HG02884 (cell line): ENCODE measurements around the gene SLC16A2.
"Not testable (repeated sequence)": the region's sequence is repeated elsewhere in the genome, so short reads cannot be mapped to it uniquely, and the experiment has no call there.

ENCODE experiments used
- ATAC-seq: cut with Tn5 transposase; IDR thresholded peaks from one replicate; pipeline ENCODE4 v1.9.1; 2021; ENCODE audit warnings: mild to moderate bottlenecking, moderate library complexity; ENCODE audit not compliant: unreplicated experiment

Gene SLC16A2

DNA sequence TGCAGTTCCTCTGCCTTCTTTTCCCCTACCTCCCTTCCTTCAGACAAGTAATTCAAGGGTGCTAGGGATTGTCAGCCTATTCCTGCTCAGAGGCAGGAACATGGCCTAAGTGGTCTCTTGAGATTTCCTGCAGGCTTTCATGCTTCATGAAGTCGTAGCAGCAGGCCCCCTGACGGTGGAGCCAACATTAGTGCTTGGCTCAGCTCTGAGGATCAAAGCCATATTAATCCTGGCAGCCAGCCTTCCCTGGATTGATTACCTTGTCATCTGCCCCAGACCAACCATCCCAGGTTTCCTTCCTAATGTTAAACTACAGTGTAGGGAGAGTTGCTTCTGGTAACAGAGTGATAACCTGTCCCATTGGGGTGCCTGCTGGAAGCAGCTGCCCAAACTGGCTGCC is 84.1 kb downstream of the SLC16A2 start:
- ATAC-seq = no peak

DNA sequence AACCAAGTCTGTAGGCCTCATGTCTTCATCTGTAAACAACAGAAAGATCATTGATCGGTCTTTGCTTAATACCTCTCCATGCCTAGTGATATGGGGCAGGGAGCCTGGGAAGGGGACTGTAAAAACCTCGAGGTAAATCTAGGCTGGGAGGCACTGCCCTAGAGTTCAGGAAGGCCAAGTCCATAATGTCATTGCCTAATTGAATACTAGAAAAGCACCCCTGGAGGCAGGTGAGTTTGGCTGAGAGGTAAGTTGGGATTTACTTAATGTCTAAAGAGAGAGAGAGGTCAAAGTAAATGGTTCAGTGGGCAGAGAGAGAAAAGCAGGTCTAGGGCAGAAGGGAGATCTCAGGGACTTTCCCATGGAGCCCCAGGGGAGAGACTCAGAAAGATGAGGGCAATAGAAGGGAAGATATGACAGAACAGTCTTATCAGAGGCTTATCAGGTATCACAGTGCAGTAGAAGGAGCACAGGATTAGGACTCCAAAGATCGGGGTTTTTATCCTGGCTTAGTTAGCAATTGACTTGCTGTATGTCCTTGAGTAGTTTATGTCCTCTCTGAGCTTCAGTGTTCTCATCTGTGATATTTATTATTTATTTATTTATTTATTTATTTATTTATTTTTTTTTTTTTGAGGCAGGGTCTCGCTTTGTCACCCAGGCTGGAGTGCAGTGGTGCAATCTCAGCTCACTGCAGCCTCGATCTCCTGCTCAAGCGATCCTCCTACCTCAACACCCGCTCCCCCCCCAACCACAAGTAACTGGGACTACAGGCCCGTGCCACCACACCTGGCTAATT is 85.2 kb downstream of the SLC16A2 start:
- ATAC-seq = peak; percentile 75

DNA sequence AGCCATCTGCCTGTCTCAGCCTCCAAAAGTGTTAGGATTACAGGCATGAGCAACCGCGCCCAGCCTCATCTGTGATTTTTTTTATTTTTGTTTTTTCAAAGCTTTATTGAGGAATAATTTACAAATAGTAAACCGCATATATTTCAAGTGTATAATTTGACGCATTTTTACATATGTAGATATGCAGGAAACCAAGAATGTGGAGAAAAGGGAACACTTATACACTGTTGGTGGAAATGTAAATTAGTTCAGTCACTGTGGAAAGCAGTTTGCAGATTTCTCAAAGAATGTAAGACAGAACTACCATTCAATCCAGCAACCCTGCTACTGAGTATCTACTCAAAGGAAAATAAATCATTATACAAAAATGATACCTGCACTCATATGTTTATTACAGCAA is 85.9 kb downstream of the SLC16A2 start:
- ATAC-seq = no peak

DNA sequence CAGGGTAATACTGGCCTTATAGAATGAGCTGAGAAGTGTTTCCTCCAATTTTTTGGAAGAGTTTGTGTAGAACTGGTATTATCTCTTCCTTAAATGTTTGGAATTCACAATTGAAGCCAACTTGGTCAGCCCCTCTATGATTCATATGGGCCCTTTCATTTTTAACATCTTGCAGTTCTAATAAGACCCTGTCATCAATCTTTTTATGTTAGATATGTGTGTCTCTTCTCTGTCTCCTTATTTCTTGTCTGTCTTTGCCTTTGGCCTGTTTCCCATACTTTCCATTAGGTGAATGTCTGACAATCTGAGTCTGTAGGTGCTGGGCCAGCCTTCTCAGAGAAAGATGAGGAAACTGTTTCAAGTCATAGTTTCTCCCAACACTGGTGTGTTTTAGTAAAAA is 88.7 kb downstream of the SLC16A2 start:
- no peak for ATAC-seq

DNA sequence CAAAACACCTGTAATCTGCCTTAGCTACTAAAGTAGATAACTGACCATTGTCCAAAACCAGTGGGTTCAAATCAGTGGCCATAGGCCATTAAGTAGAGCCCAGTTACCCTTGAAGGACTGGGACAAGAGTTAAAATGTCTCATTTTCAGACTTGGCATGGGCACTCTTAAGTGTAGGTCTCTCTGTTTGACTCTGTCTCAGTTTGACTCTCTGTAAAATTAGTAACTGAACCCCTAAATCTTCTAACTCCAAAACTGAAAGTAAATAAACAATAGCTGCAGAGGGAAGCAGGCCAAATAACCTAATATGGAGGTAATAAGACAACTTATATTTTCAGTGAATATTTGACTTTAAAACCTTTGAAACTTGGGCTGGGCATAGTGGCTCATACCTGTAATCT is 89.1 kb downstream of the SLC16A2 start:
- peak; percentile 60 for ATAC-seq

DNA sequence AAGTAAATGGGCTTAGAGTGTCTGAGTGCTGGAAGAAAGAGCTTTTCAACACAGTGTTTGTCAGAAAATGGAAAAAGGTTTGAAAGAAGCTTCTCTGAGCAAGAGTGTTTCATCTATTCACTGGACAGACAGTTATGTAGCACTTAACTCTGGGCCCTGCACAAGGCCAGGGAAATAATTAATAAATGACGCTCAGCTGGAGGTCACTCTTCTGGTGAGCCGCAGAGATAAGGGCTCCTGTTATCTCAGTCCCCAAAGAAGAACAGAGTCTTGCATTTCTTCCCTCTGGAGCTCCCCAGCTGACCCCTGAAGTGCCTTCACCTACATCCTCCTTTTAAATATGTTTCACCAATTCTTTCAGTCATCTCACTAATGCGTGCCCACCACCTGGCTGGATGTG is 90.4 kb downstream of the SLC16A2 start:
- ATAC-seq = no peak

DNA sequence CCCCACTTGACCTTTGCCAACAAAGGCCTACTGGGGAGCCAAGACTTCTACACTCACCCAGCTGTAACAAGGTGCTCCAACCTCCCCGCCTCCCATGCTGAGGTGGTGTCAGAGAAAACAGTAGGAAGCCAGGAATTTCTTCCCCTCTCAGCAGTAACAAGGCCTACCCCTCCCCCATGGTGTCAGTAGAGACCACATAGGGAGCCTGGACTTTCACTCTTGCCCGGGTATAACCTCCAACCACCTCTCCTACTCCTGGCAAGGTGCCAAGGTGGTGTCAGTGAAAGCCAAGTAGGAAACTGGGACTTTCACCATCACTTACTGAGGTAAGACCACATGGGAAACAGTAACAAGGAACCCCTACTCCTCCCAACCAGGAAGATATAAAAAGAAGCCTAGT is 93.1 kb downstream of the SLC16A2 start:
- no peak for ATAC-seq

DNA sequence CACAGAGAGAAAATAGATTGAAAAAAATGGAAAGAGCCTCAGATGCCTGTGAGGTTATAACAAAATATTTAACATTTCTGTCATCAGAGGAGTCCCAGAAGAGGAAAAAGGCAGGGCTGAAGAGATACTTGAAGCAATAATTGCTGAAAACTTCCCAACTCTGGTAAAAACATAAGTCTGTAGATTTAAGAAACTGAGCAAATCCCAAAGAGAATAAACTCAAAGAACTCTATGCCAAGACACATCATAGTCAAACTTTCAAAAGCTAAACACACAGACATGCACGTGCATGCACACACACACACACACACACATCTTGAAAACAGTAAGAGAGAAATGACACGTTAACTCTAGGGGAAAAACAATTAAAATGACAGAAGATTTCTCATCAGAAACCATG is 94.1 kb downstream of the SLC16A2 start:
- no peak for ATAC-seq

DNA sequence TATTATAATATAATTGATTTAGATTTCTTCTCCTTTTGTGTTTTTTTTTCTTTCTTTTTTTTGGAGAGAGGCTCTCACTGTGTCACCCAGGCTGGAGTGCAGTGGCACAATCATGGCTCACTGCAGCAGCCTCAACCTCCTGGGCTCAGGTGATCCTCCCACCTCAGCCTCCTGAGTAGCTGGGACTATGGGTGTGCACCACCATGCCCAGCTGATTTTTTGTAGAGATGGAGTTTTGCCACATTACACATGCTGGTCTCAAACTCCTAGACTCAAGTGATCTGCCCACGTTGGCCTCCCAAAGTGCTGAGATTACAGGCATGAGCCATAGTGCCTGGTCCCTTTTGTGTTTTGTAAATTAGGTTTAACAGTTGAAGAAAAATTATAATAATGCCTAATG is 94.7 kb downstream of the SLC16A2 start:
- ATAC-seq = not testable (repeated sequence)

DNA sequence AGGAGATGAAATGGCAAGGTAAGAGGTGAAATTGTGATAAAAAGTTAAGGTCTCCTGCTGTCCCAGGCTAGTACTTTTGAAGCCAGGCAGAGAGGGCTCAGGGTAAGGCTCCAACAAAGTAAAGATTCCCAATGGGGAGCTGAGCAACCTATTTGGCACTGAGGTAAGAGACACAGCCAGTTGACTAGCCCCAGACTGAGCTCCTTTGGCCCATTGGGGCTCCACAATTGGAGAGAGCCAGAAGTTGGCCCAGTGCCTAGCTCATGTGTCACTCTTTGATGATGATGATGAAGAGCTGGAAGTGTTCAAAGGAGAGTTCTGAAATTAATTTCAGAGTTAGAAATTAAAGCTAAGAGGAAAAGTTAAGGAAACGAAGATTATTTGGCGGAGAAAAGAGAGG is 98.6 kb downstream of the SLC16A2 start:
- no peak for ATAC-seq

DNA sequence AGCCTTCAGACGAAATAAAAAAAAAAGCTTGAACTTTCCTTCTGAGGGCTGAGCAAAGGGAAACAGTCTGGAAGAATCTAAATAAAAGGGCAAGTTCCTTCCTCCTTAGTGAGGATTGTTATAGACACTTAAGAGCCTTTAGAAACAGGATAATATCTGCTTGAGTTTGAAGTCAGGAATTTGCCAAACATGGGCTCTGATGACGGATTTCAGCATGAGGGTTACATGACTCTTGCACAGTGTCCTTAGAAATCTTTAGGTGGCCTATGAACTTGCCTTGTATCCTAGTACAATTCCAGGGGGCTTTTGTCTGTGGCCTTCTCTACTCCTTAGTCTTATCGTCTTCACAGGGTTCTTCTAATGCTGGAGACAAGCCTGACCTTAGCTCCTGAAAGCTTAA is 99.0 kb downstream of the SLC16A2 start:
- ATAC-seq = no peak

DNA sequence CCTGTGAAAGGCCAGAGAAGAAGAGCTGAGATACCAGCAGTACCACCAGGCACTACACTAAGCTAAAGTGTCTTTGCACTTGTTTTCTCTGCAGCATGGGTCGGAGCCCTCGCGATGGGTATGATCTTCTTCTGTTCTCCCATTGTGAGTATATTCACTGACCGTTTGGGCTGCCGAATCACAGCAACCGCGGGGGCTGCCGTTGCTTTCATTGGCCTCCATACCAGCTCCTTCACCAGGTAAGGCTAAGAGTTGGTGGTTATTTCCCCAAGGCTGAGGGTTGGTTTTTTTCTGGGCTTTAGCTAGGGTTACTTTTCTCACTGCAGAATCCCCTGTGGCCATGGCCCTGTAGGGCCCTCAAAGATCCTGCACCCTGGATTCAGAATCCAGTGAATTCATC is 99.6 kb downstream of the SLC16A2 start:
- ATAC-seq = no peak

DNA sequence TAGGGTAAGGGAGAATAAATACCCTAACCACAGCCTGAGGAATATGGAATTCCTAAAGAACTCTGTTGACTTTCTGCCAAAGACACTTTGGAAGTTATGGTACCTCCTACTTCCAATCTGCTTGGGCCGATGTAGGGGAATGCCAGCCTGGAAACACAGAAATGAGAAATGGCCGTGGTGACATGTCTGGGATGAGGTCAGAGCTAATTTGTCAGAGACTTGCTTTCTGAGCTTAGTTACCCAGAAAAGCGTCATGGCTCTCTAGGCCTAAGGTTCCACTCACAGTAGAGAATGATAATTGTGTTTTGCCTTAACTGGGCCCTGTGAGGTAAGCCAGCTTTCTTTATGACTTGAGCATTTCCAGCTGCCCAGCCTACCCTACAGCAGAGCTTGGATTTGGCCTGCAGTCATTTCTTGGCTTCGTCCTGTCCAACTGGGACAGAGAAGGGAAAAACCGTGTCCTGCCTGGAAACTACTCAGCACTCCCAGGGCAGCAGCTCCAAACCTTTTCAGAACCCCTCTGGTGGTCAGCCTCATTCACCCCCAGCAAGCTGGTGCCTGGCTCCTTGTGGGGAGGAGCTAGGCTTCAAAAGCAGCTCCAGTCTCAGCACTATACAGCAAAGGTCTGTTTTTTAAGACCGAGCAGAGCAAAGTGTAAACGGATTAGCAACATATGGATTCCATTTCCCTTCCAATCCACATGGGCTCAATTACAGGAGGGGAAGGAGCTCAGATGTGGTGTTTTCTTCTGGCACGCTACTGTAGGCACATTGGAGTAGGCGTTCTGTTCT is 100.9 kb downstream of the SLC16A2 start:
- ATAC-seq = no peak

DNA sequence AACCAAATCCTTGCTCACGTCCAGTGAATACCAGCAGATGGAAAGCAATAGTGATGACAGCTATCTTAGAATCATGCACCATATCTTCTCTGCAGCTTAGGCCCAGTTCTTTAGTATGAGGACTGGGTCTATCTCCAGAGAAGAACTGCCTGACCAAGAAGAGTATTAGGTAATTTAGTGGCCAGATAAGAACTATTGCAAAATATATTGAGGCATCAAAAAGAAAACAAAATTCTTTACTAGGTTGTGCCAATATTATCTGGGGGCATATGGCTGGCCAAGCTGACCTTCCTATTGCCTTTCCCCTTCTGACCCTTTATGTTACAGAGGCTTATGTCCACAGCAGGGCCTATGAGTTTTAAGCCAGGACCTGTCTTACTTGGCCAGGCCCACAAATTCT is 101.9 kb downstream of the SLC16A2 start:
- ATAC-seq = no peak

DNA sequence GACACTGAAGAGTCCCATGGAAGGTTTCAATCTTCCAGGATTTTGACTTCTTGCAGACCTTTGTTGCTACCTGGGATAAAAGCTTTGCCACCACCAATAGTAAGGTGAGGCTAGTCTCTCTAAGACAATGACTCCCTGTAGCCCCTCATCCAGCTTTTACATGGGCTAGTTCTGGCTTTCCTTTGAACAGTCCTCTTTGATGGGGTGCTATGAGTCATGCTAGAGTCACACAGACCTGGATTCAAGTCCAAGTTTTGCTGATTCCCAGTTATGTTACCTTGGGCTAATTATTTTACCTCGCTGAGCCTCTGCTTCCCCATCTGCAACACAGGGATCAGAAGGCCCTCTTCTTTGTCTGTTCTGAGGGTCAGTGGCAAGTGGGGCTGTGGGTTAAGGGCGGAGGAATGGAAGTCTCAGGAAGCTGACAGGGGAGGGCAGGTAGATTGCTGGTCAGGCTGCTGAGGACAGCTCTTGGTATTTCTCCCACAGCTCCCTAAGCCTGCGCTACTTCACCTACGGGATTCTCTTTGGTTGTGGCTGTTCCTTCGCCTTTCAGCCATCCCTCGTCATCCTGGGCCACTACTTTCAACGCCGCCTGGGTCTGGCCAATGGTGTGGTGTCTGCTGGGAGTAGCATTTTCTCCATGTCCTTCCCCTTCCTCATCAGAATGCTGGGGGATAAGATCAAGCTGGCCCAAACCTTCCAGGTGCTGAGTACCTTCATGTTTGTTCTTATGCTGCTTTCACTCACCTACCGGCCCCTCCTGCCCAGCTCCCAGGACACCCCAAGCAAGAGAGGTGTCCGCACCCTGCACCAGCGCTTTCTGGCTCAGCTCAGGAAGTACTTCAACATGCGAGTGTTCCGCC is 102.8 kb downstream of the SLC16A2 start:
- ATAC-seq = no peak

DNA sequence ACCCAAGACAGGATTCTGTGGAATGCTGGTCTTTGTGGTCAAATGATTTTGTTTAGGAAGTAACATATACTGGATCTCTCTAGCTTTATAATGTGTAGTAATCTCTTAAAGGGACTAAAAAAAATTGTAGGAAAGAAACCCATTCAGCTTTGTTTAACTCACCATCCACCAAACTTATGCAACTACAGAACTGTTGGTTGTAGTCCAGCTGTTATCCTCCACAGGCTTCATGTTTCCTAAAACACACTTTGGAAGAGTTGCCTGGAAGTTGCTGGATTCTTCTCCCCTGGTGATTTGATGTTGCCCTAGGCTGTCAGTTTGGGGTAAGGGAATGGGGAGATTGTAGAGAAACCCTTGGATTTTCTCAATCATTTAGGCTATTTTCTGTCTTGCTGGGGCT is 103.8 kb downstream of the SLC16A2 start:
- ATAC-seq = no peak

DNA sequence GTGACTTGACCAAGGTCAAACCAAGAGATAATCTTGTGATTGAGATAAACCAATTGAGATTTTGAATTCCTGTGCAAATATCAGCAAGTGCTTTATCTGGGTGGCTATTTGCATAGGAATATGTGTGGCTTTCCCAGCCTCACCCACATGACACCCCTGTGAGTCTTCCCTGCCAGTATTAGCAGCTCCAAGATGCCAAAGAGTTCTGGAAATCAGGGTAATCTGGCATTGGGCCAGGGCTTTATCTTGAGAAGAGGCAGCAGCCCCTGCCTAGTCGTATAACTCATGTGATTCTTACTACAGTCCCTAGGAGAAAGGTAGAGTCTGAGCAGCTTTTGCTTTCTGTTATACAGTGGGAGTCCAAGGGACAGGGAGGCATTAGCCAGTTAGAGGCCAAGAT is 105.5 kb downstream of the SLC16A2 start:
- ATAC-seq = no peak

DNA sequence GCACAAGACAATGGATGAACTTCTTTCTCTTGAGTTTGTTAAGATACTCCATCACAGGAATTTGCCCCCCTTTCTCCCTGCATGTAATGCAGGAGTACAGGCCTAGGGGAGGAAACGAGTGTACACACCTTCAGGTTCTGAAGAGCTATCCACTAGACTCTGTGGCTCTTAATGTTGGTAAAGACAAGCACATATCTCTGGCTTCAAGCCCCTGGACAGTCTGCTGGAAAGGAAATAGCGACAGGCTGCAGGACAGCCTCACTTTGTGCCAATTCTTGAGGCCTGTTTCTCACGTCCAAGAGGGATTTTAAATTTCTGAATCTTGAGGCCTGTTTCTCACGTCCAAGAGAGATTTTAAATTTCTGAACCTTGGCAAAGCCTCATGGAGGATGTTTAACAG is 106.1 kb downstream of the SLC16A2 start:
- no peak for ATAC-seq

DNA sequence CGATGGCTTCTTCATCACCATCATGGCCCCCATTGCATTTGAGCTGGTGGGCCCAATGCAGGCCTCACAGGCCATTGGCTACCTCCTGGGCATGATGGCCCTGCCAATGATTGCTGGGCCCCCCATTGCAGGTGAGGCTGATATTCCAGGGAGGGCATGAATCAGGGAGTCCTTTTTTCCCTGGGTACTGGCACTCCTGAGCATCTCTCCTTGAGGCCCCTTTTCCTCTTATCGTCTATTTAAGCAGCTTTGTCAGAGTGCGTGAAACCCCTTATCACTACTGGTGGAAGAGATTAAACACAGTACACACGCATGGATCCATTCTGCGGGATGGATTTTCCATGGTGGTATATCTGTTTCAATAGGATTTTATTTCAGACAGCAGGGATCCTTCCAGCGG is 108.0 kb downstream of the SLC16A2 start:
- ATAC-seq = no peak

DNA sequence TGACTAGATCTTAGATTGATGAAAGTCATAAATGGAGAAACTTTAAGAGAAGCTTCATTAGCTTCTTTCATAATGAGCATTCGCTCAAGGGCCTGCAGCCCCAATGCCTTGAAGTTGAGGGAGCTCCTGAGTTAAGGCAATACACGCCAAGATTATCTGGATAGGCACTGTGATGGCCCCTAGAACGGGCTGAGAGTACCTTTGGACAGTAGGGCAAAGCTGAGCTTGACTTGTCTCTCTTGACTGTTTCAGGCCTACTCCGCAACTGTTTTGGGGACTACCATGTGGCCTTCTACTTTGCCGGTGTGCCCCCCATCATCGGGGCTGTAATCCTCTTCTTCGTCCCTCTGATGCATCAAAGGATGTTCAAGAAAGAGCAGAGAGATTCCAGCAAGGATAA is 109.8 kb downstream of the SLC16A2 start:
- ATAC-seq = no peak

DNA sequence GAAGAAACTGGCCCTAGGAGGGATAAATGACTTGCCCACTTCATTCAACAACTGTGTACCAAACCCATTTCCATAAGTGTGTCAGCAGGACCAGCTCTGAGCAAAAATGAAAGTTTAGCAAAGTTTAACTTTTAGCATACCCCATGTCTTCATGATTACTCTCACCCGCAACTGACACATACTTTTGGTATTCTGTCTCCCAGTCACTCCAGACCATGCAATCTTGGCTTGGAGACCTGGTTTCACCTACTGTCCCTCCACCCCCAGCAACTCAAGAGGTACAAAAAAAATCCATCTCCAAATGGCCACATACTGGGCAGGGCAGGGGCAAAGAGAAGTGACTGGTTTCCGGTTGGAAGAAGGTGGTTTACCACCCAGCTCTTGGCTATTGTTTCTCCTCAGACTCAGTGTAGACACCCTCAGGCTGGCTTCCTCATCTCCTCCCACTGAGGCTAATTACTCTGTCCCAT is 113.3 kb downstream of the SLC16A2 start:
- peak; percentile 71 for ATAC-seq

DNA sequence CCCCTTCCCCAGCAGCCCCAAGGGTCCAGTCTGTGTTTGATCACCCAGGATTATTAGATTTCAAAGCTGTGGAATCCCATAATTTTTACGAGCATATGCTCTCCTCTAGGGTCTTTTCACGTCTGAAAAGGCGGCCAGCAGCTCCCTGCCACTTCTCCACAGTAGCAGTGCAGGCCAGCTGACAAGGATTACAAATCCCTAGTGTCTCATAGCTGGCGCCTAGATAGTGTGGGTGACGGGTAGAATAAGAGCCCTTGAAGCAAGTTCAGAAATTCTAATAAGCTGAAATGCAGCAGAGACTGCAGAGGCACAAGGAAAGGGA is 113.8 kb downstream of the SLC16A2 start:
- ATAC-seq = no peak
